Loucy (cell line): ENCODE results near the gene UBQLN1.
"Not testable (repeated sequence)": the region's sequence is repeated elsewhere in the genome, so short reads cannot be mapped to it uniquely, and the experiment has no call there.

Experiments used
- H2AFZ ChIP-seq: fragments of 200-600 bp; sonication (generic); 2 replicates; pipeline ENCODE4 v1.6.0; 2016; ENCODE audit warnings: antibody characterized with exemption, mild to moderate bottlenecking, low read length, moderate library complexity
- H3F3A ChIP-seq: fragments of 200-600 bp; 2 replicates; pipeline ENCODE4 v1.6.0; 2016; ENCODE audit warnings: antibody characterized with exemption, low read depth, mild to moderate bottlenecking
- H3K27me3 ChIP-seq: fragments of 200-600 bp; sonication (generic); 2 replicates; pipeline ENCODE4 v1.6.1; 2014; ENCODE audit warnings: low read length, mild to moderate bottlenecking; ENCODE audit not compliant: insufficient read depth, poor library complexity, severe bottlenecking
- H3K36me3 ChIP-seq: fragments of 200-600 bp; sonication (generic); 2 replicates; pipeline ENCODE4 v1.6.1; 2016; ENCODE audit warnings: low read length; ENCODE audit not compliant: insufficient read depth
- H3K4me1 ChIP-seq: fragments of 200-600 bp; sonication (generic); 2 replicates; pipeline ENCODE4 v1.5.1; 2014; ENCODE audit warnings: low read length, mild to moderate bottlenecking; ENCODE audit not compliant: insufficient read depth, poor library complexity, severe bottlenecking
- H3K4me2 ChIP-seq: fragments of 200-600 bp; sonication (generic); 2 replicates; pipeline ENCODE4 v1.6.0; 2014; ENCODE audit warnings: antibody characterized with exemption, low read length, low read depth, mild to moderate bottlenecking; ENCODE audit not compliant: poor library complexity, severe bottlenecking
- H3K4me3 ChIP-seq: fragments of 200-600 bp; sonication (generic); 2 replicates; pipeline ENCODE4 v1.5.1; 2014; ENCODE audit warnings: low read length, mild to moderate bottlenecking, mixed read lengths; ENCODE audit not compliant: poor library complexity, severe bottlenecking
- H3K79me2 ChIP-seq: fragments of 200-600 bp; sonication (generic); 2 replicates; pipeline ENCODE4 v1.6.1; 2014; ENCODE audit warnings: low read length; ENCODE audit not compliant: insufficient read depth
- H3K9ac ChIP-seq: fragments of 200-600 bp; sonication (generic); 2 replicates; pipeline ENCODE4 v1.6.0; 2014; ENCODE audit warnings: mild to moderate bottlenecking, low read depth, low read length, moderate library complexity; ENCODE audit not compliant: poor library complexity, severe bottlenecking
- H3K9me2 ChIP-seq: fragments of 200-600 bp; sonication (generic); replicated peaks from 2 replicates; pipeline ENCODE4 v1.6.1; 2016; ENCODE audit warnings: low read depth, low read length, mixed read lengths
- H3K9me3 ChIP-seq: fragments of 200-600 bp; sonication (generic); 2 replicates; pipeline ENCODE4 v1.6.1; 2014; ENCODE audit warnings: mild to moderate bottlenecking, antibody characterized with exemption, low read length, low read depth; ENCODE audit not compliant: insufficient read depth
- H4K20me1 ChIP-seq: fragments of 200-600 bp; sonication (generic); 2 replicates; pipeline ENCODE4 v1.6.0; 2014; ENCODE audit warnings: antibody characterized with exemption, low read length, mild to moderate bottlenecking; ENCODE audit not compliant: insufficient read depth, poor library complexity, severe bottlenecking
- EZH2phosphoT487 ChIP-seq: fragments of 200-600 bp; IDR thresholded peaks from 2 replicates; pipeline ENCODE4 v1.6.1; 2018; ENCODE audit warnings: antibody characterized with exemption, mild to moderate bottlenecking, moderate library complexity, borderline replicate concordance
- TF ChIP-seq, protein P1 (sequence below): fragments of 200-600 bp; sonication (generic); conservative IDR thresholded peaks from 2 replicates; pipeline ENCODE4 v1.5.1; 2014; ENCODE audit warnings: mild to moderate bottlenecking, antibody characterized with exemption, low read length

Gene UBQLN1

DNA sequence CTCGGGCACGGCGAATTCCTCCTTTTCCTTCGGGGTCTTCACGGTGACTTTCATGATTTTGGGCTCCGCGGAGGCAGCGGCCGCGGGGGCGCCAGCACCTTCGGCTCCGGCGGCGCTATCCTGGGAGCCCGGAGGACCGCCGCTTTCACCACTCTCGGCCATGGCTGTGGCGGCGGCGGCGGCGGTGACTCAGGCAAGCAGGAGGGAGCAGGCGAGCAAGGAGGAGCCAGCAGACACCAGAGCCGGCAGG lies 315 bp downstream of the UBQLN1 start:
- Histone ChIP-seq H3K4me3 (peak overlapping the region; percentile 90), H3K36me3 (no peaks in the 10 kb centered on the region), H3K9me3 (no peaks in the 10 kb centered on the region), H4K20me1 (peaks cover 49% of the 10 kb centered on the region), H2AFZ (peak overlapping the region; percentile 98), H3K79me2 (peaks cover 57% of the 10 kb centered on the region), H3F3A (no peaks in the 10 kb centered on the region), H3K27me3 (no peaks in the 10 kb centered on the region), H3K9ac (peak overlapping the region; percentile 91), H3K9me2 (no peaks in the 10 kb centered on the region), H3K4me1 (peaks cover 45% of the 10 kb centered on the region), H3K4me2 (peak overlapping the region; percentile 91)
- TF ChIP-seq, protein P1, sequence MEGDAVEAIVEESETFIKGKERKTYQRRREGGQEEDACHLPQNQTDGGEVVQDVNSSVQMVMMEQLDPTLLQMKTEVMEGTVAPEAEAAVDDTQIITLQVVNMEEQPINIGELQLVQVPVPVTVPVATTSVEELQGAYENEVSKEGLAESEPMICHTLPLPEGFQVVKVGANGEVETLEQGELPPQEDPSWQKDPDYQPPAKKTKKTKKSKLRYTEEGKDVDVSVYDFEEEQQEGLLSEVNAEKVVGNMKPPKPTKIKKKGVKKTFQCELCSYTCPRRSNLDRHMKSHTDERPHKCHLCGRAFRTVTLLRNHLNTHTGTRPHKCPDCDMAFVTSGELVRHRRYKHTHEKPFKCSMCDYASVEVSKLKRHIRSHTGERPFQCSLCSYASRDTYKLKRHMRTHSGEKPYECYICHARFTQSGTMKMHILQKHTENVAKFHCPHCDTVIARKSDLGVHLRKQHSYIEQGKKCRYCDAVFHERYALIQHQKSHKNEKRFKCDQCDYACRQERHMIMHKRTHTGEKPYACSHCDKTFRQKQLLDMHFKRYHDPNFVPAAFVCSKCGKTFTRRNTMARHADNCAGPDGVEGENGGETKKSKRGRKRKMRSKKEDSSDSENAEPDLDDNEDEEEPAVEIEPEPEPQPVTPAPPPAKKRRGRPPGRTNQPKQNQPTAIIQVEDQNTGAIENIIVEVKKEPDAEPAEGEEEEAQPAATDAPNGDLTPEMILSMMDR = no peak
- TF ChIP-seq EZH2phosphoT487 = no peak

DNA sequence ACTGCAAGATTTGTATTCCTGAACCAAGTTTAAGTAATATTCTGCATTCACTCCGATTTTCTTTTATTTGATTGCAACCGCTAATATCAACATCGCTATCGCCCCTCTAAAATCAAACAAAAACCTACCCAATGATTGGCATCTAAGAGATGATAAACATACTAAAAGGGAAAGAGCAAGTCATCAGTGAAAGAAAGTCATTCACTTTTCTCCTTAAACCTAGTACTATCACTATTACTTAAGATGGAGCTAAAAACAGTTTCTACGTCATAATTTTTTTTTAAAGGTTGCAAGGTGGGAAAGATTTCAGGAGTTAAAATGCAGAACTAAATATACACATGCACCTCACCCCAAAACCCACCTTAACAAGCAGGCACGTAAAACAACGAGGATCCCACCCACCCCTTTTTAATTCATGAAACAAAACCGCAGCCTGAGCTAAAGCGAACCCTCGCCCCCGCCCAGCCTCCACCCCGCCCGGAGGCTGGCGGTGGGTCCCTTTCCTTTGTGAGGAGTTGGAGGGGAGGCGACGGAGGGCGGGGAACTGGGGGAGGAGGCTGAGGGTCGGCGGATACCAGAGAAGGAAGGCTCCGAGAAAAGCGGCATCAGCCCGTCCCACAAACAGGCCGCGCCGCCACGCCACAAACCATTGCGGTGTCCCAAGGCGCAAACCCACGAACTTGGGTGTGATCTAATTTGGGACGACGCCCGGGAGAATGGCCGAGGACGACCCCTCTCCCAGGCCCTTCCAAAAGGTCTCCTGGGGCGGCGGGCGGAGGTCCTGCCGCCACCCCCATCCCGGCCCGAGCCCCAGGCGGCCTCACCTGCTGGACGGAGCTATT lies 861 bp downstream of the UBQLN1 start:
- H2AFZ ChIP-seq = peak overlapping the region; percentile 98
- H3K4me3 ChIP-seq = peak overlapping the region; percentile 90
- H3K4me2 ChIP-seq = peak overlapping the region; percentile 91
- peaks cover 49% of the 10 kb centered on the region for H3K4me1 ChIP-seq
- H3K79me2 ChIP-seq = peaks cover 63% of the 10 kb centered on the region
- H3K9me3 ChIP-seq = no peaks in the 10 kb centered on the region
- H3K9ac ChIP-seq = peak overlapping the region; percentile 91
- H3F3A ChIP-seq = no peaks in the 10 kb centered on the region
- TF ChIP-seq, protein P1 = no peak
- TF ChIP-seq EZH2phosphoT487 = no peak
- no peaks in the 10 kb centered on the region for H3K9me2 ChIP-seq
- H3K36me3 ChIP-seq = no peaks in the 10 kb centered on the region
- H3K27me3 ChIP-seq = no peaks in the 10 kb centered on the region
- peaks cover 54% of the 10 kb centered on the region for H4K20me1 ChIP-seq

DNA sequence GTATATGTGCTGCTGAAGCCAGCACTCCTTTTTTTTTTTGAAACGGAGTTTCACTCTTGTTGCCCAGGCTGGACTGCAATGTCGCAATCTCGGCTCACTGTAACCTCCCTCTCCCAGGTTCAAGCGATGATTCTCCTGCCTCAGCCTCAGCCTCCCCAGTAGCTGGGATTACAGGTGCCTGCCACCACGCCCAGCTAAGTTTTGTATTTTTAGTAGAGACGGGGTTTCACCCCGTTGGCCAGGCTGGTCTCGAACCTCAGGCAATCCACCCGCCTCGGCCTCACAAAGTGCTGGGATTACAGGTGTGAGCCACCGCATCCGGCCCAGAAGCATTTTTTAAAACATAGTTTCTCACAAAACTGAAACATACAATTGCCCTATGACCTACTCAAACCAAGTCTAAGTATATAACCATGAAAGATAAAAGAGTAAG lies 2.5 kb downstream of the UBQLN1 start:
- H3K9ac ChIP-seq = peak overlapping the region; percentile 91
- H3K4me1 ChIP-seq = peaks cover 60% of the 10 kb centered on the region
- H3K9me3 ChIP-seq, H2AFZ ChIP-seq, H3K36me3 ChIP-seq, H3F3A ChIP-seq, H3K27me3 ChIP-seq, H3K9me2 ChIP-seq: not testable (repeated sequence)
- H3K4me2 ChIP-seq = peak overlapping the region; percentile 91
- H3K4me3 ChIP-seq = peak overlapping the region; percentile 90
- H3K79me2 ChIP-seq = peaks cover 79% of the 10 kb centered on the region
- H4K20me1 ChIP-seq = peaks cover 71% of the 10 kb centered on the region

DNA sequence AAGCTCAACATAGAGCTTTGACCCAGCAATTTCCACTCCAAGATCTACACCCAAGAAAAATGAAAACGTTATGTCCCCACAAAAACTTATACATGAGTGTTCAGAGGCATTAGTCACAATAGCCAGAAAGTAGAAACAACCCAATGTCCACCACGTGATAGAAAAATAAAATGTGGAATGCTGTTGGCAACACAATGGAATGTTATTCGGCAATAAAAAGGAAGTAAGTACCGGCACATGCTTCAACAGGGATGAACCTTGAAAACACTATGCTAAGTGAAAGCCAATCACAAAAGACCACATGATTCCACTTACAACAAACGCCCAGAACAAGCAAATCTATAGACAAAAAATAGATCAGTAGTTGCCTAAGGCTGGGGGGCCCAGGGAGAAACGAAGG lies 6.0 kb downstream of the UBQLN1 start:
- Histone ChIP-seq H3K9me3 (no peaks in the 10 kb centered on the region), H3K4me2 (peak overlapping the region; percentile 91)

More for the DNA sequence above, 6.0 kb downstream of the UBQLN1 start:
- Histone ChIP-seq H4K20me1 (peaks cover 97% of the 10 kb centered on the region), H2AFZ (no peak overlapping the region), H3K36me3 (no peaks in the 10 kb centered on the region), H3K4me1 (peaks cover 65% of the 10 kb centered on the region), H3K9me2 (no peaks in the 10 kb centered on the region), H3F3A (no peaks in the 10 kb centered on the region), H3K9ac (peak overlapping the region; percentile 47), H3K27me3 (no peaks in the 10 kb centered on the region), H3K79me2 (peaks cover 100% of the 10 kb centered on the region), H3K4me3 (peak overlapping the region; percentile 90)
- TF ChIP-seq, protein P1 = no peak
- TF ChIP-seq EZH2phosphoT487 = no peak
